HG03060 (cell line): ENCODE measurements around the gene LRRC26.
A peak's percentile ranks its signal among the peaks of the same experiment; 100 is the strongest.

Source experiments
- ATAC-seq: cut with Tn5 transposase; IDR thresholded peaks from one replicate; pipeline ENCODE4 v1.9.1; 2021; ENCODE audit warnings: low read depth, moderate number of reproducible peaks; ENCODE audit not compliant: unreplicated experiment

LRRC26 gene

DNA sequence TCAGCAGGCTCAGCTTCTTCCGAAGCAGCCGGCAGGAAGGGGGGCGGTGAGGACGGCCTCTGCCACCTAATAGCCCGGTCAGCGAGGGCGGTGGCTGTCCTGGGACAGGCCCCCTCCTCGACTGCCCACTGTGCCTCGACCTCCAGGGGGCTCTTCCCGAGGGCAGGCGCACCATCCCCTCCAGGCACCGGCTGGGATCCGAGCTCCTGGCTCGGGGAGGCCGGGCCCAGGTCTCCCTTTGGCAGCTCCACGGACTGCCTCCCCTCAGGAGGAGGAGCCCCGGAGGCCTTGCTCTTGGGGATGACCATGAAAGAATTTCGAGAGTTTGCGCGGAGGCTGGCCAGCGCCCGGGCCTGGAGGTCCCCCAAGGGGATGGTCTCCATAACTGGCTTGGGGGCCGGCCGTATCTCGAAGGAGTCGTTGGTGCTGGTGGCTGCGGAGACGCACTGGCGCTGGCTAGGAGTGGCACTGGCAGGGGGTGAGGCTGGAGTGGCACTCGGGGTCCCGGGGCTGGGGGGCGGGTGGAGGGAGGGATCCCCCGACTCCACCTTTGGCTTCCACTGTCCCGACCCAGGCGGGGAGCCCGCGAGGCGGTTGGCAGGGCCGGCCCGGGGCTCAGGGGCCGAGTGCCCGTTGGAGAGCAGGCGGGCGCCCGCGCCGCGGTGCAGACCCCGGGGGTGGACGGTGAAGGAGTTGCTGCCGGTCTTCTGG is 29.7 kb upstream of the LRRC26 start:
- no peak for ATAC-seq

DNA sequence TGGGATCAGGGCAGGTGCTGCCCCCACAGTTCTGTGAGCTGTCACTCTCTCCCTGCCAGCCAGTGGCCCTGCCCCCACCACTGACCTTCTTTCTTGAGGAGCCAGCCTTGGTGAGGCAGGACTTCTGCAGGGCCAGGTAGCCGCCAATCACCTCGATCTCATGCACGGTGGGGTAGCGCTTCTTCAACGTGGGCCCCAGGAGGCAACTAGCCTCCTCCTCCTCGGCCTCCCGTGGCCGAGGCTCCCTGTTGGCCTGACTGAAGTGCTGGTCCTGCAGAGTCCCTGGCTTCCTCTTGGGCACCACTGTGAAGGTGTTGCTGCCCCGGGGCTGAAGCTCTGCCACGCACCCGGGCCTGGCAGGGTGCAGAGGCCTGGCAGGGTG is 29.0 kb upstream of the LRRC26 start:
- ATAC-seq = no peak

DNA sequence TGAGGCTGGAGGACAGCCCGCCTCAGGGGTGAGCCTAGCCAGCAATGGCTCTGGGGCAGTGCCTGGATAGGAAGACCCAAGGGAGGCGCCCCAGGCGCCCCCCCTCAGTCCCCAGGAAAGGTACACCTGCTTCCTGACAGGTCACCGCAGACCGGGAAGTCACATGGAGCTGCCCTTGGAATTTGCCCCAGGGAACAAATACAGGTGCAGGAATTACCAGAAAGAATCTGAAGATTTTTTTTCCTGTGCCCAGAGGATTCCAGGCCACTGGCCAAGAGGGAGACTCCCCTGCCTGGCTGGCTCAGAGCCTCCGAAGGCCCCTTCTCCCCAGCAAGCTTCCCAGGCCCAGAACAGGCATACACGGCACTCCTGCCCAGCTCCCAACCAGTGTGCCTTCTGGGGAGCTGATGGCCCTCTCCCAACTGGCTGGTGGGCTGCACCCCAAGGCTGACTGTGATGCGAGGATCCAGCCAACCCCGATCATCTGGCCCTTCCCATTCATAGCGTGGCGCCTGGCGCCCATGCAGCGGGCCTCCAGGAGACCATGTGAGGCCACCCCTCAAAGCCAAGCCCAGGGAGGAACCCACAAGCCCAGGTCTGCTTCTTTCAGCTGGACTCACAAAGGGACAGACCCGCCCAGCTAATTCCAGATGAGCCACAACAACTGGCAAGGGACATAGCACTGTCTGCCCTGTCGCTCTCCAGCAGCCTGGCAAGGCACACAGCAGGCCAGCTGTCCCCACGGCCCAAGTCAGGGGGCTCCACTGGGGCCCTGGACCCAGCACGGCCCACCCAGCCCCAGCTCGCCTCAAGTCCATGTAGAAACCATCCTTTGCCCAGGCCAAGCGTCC is 28.4 kb upstream of the LRRC26 start:
- no peak for ATAC-seq

DNA sequence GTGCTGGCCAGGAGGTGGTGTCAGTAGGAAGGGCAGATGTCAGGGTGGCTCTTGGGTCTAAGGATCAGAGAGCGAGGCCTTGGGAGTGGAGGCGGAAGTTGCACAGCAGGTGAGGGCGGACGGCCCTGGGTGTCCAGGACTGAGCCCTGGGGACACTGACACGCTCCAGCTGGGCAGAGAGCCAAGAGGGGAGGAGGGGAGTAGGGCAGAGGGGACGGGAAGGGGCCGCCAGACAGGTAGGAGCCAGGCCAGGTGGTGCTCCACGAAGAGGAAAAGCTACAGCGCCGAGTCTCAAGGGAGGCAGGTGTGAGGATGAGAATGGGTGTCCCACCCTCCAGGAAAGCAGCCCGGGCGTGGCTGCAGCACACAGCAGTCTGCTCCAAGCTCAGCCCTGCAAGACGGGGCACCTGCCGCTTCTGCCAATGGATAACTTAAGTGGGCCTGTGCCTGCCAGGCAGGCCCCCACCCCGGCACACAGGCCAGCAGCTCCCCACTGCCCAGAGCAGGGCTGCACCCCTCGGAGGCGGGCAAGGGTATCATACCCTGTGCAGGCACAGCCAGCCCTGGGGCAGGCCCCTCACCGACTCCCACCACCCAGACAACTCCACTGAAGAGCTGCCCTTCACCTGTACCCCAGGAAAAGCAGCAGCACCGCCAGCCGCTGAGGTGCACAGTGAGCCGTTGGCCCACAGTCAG is 25.8 kb upstream of the LRRC26 start:
- no peak for ATAC-seq

DNA sequence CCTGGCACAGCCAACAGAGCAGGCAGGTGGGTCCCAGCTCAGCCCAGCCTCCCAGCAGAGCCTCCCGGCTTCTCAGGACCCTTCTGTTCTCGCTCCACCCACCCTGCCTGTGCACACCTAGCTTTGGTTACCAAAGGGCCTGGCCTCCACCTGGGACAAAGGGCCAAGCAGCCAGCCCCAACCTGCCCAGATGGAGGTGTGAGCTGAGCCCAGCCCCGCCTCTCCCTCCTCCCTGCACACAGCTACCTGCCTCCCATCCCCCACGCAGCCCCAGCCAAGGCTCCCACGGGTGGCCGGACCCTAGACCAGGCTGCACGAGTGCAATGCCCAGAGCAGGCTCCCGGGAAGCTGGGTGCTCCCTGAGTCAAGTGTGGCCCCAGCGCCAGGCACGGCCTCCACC is 25.1 kb upstream of the LRRC26 start:
- no peak for ATAC-seq

DNA sequence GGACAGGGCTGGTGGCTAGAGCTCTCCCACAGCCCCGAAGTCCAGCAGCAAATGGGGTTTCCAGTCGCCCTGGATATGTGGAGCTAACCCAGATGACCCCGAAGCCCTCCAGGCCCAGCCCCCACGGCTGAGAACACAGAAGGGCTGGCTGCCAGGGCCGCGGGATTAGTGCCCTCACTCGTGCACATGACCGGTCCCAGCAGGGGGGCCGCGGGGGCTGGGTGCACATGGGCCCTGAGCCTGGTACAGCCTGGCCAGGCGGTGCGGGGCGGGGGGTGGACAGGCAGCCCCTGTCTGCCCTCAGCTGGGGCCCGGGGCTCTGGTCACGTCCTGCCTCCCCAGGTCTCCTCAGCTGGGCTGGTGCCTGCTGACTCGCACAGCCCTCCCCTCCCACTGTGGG is 24.5 kb upstream of the LRRC26 start:
- no peak for ATAC-seq

DNA sequence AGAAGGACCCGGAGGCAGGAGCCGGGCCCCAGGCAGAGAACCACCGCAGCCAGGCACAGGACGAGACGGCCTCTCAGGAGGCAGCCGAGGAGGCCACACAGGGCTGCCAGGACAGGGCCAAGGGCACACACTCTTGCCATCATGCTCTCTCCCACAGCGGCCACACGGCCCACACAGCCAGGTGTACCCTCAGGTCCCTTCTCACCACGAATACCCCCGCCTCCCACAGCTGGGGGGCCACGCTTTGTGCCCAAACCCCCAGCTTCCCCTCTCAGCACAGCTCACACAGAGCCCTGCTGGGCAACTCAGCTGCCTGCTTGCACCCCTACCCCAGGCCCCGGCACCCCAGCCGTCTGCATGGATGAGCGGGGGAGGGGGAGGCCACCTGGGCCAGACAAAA is 23.9 kb upstream of the LRRC26 start:
- ATAC-seq = no peak

DNA sequence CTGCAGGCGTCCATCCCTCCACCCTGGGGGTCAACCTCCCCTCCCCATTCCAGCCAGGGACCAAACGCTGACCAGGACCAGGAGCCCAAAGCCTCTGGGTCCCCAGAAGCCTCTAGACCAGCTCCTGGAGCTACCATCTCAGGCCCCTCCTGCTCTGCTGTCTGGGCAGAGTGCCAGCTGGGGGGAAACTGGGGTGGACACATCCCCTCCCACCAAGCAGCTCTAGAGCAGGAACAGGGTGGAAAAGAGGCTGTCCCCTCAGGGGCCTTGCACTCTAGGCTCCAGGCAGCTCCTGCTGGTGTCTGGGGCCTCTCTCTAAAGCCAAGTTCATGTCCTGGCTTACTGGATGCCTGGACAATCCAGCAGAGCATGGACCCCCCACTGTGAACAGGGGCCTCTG is 23.0 kb upstream of the LRRC26 start:
- no peak for ATAC-seq

DNA sequence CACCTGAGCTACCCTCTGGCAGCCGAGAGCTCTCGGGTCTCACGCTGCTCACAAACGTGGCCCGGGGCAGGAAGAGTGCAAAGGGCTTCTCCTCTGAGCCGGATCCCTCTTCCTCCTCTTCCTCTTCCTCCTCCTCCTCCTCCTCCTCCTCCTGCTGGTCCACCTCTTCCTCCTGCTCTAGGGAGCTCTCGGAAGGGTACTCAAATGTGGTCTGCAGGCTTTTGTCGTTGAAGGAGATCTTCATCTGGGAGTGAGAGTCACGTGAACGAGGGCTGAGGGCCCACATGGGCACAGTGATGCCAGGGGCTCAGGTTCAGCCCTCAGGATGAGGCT is 22.6 kb upstream of the LRRC26 start:
- ATAC-seq = no peak

DNA sequence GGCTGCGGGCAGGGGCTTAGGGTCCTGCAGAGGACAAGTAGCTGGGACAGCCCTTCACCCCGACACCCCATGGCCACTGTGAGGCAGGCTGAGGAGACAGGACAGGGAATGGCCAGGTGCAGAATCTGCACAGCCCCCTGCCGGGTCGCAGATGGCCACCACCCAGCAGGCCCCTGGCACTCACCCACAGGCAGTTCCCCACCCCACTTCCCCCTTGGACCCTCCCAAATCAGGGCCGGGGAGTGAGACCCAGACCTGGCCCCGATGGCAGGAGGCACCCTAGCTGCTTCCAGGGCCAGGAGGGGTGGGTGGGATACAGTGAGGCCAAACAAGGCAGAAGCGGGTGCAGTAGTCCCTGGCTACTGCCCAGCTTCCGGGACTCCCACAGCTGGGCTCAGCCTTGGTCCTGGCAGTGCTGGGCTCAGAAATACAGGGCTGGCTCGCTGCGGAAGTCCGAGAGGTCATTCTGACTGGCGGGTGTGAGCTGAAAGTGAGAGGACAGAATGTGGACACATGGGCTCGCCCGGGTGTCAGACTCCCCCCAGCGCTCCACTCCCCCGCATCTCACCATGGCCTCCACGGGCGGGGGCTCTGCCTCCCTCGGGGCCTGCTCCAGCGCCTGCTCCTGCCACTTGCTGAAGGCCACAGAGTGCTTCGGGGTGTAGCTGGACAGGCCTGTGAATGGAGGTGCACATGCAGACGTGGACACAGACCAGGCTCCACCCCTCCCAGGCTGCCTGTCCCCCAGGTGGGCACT is 22.0 kb upstream of the LRRC26 start:
- ATAC-seq = no peak

DNA sequence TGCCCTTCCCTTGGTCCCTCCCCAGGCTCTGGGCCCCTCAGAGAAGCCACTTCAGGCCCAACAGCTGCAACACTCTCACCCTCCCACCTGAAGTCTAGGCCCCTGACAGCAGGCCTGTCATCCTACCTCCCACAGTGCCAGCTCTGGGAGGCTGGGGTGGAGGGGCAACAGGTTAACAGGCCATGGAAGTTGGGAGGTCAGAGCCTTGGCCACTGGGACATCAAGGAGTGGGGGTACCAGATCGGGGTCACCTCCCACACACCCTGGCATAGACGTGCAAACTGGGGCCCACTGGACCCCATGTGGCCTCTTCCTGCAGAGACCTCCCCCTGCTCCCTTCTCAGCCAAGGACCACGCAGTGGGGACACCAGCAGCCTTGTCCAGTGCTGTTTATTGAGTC is 21.4 kb upstream of the LRRC26 start:
- ATAC-seq = no peak

DNA sequence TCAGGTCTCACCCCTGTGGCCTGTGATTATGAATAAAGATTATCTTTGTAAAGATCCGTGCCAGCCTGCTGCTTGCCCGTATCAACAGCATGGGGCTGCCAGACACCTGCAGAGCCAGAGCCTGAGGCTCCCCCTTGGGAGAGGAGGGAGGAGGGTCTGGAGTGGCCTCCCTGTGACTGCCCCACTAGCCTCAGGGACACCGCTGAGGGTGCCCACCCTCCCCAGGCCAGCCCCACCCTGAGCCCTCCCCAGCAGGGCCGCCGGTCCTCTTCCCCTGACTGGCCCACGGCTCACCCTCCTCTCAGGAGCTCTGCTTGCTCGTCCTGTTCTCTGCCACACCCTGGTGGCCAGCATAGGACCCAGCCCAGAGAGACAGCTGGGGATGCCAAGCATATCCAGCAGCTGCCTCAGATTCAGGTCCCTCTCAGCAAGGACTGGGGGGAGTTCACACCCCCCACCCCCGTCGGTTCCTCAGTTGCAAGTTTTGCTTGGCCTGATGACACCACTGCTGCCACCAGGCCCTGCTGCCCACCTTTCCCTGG is 20.5 kb upstream of the LRRC26 start:
- ATAC-seq = no peak

DNA sequence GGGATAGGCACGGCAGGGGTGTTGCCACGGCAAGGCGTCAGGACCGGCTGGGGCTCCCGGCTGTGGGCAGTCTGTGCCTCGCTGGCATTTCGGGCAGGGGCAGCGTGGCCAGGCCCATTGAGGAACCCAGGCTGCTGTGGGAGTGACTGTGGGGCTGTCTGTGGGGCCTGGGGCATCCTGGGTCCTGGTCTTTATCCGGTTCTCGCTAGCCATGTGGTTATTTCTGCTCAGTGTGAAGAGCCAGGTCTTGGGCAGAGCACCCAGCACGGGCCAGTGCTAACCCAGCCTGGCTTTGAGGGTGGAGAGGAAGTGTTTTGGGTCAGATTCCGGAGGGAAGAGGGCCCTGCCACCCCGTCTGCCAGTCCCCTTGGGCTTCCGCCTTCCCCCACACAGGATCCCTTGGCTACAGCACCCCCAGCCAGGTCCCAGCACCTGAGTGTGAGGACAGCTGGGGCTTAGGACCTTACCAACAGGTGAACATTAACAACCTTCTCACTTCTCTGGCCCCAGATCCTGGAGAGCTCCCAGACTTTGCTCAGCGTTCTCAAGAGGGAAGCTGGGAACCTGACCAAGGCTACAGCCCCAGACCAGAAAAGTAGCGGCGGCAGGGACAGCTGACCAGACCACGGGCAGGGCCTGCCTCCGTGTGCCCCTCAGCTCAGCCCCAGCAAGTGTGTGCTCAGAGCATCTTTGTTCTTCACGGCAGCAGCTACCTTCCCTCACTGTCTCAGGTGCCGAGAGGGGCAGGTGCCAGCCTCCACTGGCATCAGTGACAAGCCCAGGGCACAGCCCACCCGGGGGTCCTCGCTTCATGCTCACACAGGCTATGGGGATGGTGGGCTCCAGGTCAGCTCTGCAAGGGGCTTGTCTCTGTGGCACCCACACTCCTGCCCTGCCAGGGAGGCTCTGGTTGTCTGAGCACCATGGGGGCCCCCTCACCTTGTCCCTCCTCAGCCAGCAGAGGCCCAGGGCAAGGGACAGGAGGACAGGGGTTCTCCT is 19.7 kb upstream of the LRRC26 start:
- ATAC-seq = no peak

DNA sequence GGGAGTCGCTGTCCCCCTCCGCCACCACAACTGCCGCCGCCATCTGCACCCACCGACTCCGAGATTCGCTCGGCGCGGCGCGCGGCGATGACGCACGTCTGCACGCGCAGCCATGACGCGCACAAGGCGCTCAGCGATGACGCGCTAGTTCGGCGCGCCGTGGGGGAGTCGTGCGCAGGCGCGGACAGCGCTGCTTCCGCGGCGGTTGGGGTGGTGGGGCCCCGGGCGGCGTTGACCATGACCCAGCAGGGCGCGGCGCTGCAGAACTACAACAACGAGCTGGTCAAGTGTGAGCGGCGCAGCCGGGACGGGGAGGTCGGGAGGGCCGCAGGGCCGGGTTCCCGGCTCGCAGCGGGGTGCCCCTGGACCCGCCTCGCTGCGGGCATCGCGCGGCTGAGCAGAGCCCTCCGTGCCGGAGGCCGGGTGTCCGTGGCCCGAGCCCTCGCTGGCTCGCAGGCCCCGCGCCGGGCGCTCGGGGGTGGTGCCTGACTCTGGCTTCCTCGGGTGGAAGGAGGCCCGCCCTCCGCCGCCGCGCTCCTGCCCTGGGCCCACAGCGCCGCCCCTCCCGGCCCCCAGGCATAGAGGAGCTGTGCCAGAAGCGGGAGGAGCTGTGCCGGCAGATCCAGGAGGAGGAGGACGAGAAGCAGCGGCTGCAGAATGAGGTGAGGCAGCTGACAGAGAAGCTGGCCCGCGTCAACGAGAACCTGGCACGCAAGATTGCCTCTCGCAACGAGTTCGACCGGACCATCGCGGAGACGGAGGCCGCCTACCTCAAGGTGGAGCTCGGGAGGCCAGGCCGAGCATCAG is 18.8 kb upstream of the LRRC26 start, which contains the start of the genes ANAPC2 and SSNA1:
Gene ANAPC2, minus strand, starts transcription at position 71 of the 807 bp plus-strand sequence. Its CDS starts 28 bp downstream, at position 43.
Gene SSNA1, plus strand, starts transcription at position 187 of the 807 bp plus-strand sequence. Its CDS starts 51 bp downstream, at position 238.
- ATAC-seq = peak; percentile 56

DNA sequence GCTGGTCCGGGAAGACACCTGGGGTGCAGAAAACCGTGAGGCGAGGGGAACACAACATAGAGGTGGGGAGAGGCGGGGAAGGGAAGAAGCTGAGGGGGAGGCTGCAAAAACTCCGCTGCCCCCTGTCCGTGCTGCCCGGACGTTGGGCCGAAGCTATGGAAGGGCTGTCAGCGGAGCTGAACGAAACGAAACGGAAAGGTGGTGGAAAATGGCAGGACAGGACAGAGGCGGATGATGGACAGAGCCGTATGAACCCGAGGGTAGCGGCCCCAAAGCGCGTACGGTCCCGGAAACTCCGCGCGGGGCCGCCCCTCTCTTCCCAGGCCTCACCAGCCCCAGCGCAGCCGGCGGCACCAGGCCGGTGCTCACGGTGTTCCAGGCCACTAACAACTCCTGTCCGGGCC is 18.2 kb upstream of the LRRC26 start:
- no peak for ATAC-seq

DNA sequence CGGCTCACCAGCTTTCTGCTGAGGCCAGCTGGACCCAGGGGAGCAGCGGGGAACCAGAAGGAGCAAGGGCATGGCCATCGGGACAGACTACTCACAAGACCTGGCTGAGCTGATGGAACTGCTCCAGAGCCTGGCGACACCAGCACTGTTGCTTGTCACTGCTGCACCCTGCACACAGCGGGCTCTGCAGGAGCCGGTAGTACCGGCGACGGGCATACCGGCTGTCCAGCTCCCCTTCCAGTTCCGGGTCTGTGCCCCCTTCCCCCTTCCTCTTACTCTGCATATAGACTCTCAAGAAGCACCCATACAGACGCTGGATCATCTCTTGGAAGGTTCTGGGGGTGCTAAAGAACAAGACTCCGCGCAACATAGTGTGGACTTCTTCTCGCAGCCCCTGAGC is 17.5 kb upstream of the LRRC26 start:
- ATAC-seq = no peak

DNA sequence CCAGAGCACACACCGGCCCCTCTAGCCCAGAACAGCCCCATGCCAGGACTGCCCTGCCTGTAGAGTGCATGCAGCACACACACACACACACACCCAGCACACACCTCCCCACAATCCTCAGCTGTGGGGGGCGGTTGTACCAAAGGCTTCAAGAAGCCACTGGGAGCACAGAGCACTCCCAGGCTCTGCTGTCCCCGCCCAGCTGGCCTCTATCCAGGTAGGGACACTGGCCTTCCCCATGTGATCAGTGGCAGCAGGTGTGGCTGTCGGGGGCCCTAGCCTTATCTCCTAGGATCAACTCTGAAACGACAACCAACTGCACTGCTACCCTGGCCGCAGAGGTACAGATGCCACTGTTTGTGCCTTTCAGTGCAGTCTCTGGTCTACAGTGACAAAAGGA is 16.5 kb upstream of the LRRC26 start:
- ATAC-seq = no peak

DNA sequence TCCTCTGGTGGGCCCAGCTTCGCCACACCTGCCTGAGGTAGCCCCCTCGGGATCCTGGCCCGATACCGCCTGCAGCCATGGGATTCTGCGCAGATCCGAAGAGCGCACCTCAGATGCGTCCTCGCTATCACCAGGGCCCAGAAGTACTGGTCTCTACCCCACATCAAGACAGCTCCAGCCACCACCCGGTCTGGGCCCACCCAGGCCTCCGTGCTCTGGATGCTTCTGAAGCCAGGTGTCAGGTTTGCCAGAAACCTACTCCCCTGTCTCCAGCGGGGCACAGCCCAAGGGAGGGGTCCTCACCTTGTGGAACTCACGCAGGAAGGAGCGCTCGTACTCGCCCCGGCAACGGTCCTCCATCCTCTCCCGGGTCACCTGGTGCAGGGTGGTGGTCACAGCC is 16.1 kb upstream of the LRRC26 start:
- ATAC-seq = no peak
